GM23338 (cell line): ENCODE results near the gene HELZ.

Experiments
- CREB1 ChIP-seq: fragments of 250-450 bp; sonication (Bioruptor Pico); IDR thresholded peaks from 2 replicates; pipeline ENCODE4 v1.5.0; 2020; ENCODE audit warnings: low read depth, mild to moderate bottlenecking, moderate library complexity
- EZH2 ChIP-seq: fragments of 200-600 bp; sonication (generic); IDR thresholded peaks from one replicate; pipeline ENCODE4 v1.8.0; 2017; ENCODE audit warnings: antibody characterized with exemption, mild to moderate bottlenecking, low read depth; ENCODE audit not compliant: unreplicated experiment
- EZH2phosphoT487 ChIP-seq: fragments of 200-600 bp; sonication (generic); IDR thresholded peaks from one replicate; pipeline ENCODE4 v1.8.1; 2018; ENCODE audit warnings: antibody characterized with exemption; ENCODE audit not compliant: unreplicated experiment
- JUNB ChIP-seq: IDR thresholded peaks from one replicate; pipeline ENCODE4 v1.6.1; 2016; ENCODE audit warnings: antibody characterized with exemption; ENCODE audit not compliant: unreplicated experiment
- NANOG ChIP-seq: IDR thresholded peaks from 2 replicates; pipeline ENCODE4 v1.6.1; 2016; ENCODE audit warnings: antibody characterized with exemption, borderline replicate concordance
- POLR2AphosphoS5 ChIP-seq: IDR thresholded peaks from 2 replicates; pipeline ENCODE4 v1.6.1; 2016; ENCODE audit warnings: antibody characterized with exemption, low read depth
- REST ChIP-seq: IDR thresholded peaks from one replicate; pipeline ENCODE4 v1.6.1; 2018; ENCODE audit warnings: antibody characterized with exemption; ENCODE audit not compliant: unreplicated experiment
- STAT1 ChIP-seq: IDR thresholded peaks from one replicate; pipeline ENCODE4 v1.6.1; 2016; ENCODE audit warnings: antibody characterized with exemption; ENCODE audit not compliant: unreplicated experiment
- TF ChIP-seq, protein P1 (sequence below), 2 experiments: fragments of 200-600 bp in 1 of 2; sonication (generic) in 1 of 2; conservative IDR thresholded peaks; 2 replicates each; pipeline versions ENCODE4 v1.5.1 to v1.6.1; 2016 to 2017; ENCODE audit warnings: antibody characterized with exemption in 2 of 2, low read depth in 2 of 2, mild to moderate bottlenecking in 2 of 2, moderate library complexity in 1 of 2

DNA sequence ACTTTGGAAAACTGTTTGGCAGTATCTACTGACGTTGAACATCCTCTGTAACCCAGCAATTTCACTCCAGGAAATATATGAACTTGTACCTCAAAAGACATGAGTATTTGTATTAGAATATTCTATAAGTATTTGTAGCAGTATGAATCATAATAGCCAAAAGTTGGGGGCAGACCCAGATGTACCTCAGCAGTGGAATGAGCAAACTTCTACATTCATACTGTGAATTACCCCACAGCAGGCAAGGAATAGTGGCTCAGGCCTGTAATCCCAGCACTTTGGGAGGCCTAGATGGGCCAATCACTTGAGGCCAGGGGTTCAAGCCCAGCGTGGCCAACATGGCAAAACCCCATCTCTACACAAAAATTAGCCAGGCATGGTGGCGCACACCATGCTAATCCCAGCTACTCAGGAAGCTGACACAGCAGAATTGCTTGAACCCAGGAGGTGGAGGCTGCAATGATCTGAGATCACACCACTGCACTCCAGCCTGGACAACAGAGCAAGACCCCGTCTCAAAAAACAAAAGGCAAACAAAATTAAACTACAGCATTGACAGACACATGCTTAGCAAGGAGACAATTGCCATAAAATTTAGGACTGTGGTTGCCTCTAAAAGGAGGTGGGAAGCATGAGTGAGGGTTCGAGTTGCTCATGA lies 11.2 kb upstream of the HELZ start:
- TF ChIP-seq, protein P1, sequence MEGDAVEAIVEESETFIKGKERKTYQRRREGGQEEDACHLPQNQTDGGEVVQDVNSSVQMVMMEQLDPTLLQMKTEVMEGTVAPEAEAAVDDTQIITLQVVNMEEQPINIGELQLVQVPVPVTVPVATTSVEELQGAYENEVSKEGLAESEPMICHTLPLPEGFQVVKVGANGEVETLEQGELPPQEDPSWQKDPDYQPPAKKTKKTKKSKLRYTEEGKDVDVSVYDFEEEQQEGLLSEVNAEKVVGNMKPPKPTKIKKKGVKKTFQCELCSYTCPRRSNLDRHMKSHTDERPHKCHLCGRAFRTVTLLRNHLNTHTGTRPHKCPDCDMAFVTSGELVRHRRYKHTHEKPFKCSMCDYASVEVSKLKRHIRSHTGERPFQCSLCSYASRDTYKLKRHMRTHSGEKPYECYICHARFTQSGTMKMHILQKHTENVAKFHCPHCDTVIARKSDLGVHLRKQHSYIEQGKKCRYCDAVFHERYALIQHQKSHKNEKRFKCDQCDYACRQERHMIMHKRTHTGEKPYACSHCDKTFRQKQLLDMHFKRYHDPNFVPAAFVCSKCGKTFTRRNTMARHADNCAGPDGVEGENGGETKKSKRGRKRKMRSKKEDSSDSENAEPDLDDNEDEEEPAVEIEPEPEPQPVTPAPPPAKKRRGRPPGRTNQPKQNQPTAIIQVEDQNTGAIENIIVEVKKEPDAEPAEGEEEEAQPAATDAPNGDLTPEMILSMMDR (conservative IDR thresholded peaks at IDR 0.05; ENCODE audit: low read depth in 2 of 2): no peak
- TF ChIP-seq POLR2AphosphoS5 (no peak), REST (no peak), EZH2 (no peak), CREB1 (CRISPR knock-in tag) (no peak), EZH2phosphoT487 (no peak), STAT1 (no peak), JUNB (no peak), NANOG (no peak)
